Uterus (tissue), 4 donors: Measurements from ENCODE around the gene CELF4. TPM values are rescaled to one million over a fixed set of nuclear protein-coding genes. Genes with fewer than 3 reads are reported as not detected.

Source experiments
- DNase-seq, 2 donors: peaks; one replicate each; pipeline ENCODE4 v3.0.0-alpha.2; 2019 to 2020
- H3K27ac ChIP-seq, 2 donors: fragments of 200-600 bp; sonication (generic); 1 replicate in 1 of 2; 2 replicates in 1 of 2; pipeline ENCODE4 v1.5.1; 2016 to 2018
- H3K27me3 ChIP-seq, 2 donors: fragments of 200-600 bp; sonication (generic); one replicate each; pipeline ENCODE4 v1.5.1; 2018 to 2019; ENCODE audit warnings: control low read depth in 1 of 2
- H3K36me3 ChIP-seq, 2 donors: fragments of 200-600 bp; sonication (generic); one replicate each; pipeline ENCODE4 v1.5.1; 2019; ENCODE audit warnings: control low read depth in 1 of 2
- H3K4me1 ChIP-seq, 2 donors: fragments of 200-600 bp; sonication (generic); one replicate each; pipeline ENCODE4 v1.5.1; 2018 to 2019; ENCODE audit warnings: control low read depth in 1 of 2
- H3K4me3 ChIP-seq, 2 donors: fragments of 200-600 bp; sonication (generic); 1 replicate in 1 of 2; 2 replicates in 1 of 2; pipeline ENCODE4 v1.5.1; 2018 to 2019; ENCODE audit warnings: mild to moderate bottlenecking in 1 of 2
- H3K9me3 ChIP-seq, 2 donors: fragments of 200-600 bp; sonication (generic); one replicate each; pipeline ENCODE4 v1.5.1; 2019; ENCODE audit warnings: control low read depth in 1 of 2
- CTCF ChIP-seq, 4 experiments: fragments of 200-600 bp in 2 of 4; fragments of 450-650 bp in 2 of 4; sonication (generic) in 2 of 4; IDR thresholded peaks; one replicate each; pipeline ENCODE4 v1.5.1; 2016 to 2019; ENCODE audit warnings: antibody characterized with exemption in 4 of 4, mild to moderate bottlenecking in 2 of 4, moderate library complexity in 1 of 4
- POLR2A ChIP-seq, 2 donors: fragments of 450-650 bp; IDR thresholded peaks; one replicate each; pipeline ENCODE4 v1.6.1; 2016; ENCODE audit warnings: antibody characterized with exemption in 2 of 2, mild to moderate bottlenecking in 1 of 2, moderate library complexity in 1 of 2
- intact Hi-C: fragments of 100-400 bp; cut with DNase I; formaldehyde crosslinking; loops from one replicate; pipeline ENCODE4 v1.15.1; 2023; ENCODE audit warnings: low total_unique reads
- total RNA-seq, 4 donors: library from RNA; depleted of rRNA in 3 of 4; stranded (reverse); fragments of >200 nt in 3 of 4; gene quantifications; one replicate each; pipeline versions ENCODE4 v1.1.0 to v1.2.4, GENCODE V29; 2014 to 2023
- donor health status: DM: yes; HTN: yes; CAD: no.

The CELF4 gene
- total RNA-seq, 4 donors from 2014 or later: 0.18 to 1.7 TPM; not detected in 2

DNA sequence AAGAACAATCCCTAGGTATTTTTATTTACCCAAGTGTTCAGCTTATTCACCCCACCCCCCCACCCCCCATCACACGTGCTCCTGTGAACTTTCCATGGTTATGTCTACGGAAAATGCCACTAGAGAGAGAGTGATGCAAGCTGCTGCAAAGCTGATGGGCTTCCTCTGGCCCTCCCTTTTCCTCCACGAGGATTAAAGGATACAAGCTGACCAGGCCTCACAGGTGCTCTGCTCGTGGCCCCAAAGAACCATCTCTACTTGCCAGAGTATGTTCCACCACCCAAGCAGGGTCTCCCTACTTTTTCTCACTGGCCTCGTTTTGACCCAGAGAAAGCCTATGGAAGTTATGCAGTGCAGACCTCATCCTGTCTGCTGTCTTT is 342.6 kb downstream of the CELF4 start:
- no peaks in the 10 kb centered on the region for H3K9me3 ChIP-seq
- no peak for TF ChIP-seq POLR2A (IDR thresholded peaks at IDR 0.05)
- TF ChIP-seq CTCF (IDR thresholded peaks at IDR 0.05): no peak
- intact Hi-C loops: no loop called here
- no peaks in the 10 kb centered on the region for H3K36me3 ChIP-seq
- no peak overlapping the region for H3K4me3 ChIP-seq
- no peak overlapping the region for H3K27ac ChIP-seq
- no peak for DNase-seq
- no peaks in the 10 kb centered on the region for H3K4me1 ChIP-seq
- no peaks in the 10 kb centered on the region for H3K27me3 ChIP-seq

DNA sequence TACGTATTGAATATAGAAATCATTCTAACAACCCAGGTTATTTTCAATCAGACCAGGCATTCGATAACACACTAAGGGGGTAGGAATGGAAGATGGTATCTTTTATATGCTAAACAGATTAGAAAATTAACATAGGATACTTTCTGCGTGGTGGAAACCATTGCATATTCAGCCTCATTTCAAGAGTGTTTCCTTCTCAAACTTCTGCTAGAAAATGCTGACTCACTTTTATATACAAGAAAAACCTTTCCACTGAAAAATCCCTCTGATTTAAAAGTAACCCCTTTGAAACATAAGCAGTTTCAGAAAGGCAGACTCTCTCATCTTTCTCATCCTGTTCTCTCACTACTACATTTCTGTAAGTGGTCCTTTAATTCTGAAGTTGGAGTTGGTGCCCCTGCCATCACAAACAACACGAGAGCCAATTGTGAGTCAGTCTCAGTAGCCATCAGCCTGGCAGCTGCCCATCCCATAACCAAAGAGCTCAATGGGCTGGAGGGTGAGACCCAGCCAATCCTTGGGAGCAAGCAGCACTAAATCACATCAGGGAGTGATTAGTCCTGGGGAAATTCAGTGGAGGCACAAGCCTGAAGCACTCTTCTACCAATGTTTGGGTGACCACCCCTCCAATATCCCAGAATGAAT is 343.1 kb downstream of the CELF4 start:
- Histone ChIP-seq H3K27ac (no peak overlapping the region), H3K9me3 (no peaks in the 10 kb centered on the region), H3K27me3 (no peaks in the 10 kb centered on the region), H3K4me3 (no peak overlapping the region), H3K36me3 (no peaks in the 10 kb centered on the region), H3K4me1 (no peaks in the 10 kb centered on the region)
- no peak for DNase-seq
- intact Hi-C loops: no loop called here
- TF ChIP-seq CTCF (IDR thresholded peaks at IDR 0.05) (no peak), POLR2A (IDR thresholded peaks at IDR 0.05) (no peak)

DNA sequence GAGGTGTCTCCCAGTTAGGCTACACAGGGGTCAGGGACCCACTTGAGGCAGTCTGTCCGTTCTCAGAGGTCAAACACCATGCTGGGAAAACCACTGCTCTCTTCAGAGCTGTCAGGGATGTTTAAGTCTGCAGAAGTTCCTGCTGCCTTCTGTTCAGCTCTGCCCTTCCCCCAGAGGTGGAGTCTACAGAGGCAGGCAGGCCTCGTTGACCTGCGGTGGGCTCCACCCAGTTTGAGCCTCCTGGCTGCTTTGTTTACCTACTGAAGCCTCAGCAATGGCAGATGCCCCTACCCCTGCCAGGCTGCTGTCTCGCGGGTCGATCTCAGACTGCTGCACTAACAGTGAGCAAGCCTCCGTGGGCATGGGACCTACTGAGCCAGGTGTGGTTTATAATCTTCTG is 346.3 kb downstream of the CELF4 start:
- Histone ChIP-seq H3K9me3 (no peaks in the 10 kb centered on the region), H3K4me3 (no peak overlapping the region), H3K4me1 (no peaks in the 10 kb centered on the region), H3K27ac (no peak overlapping the region), H3K36me3 (no peaks in the 10 kb centered on the region), H3K27me3 (no peaks in the 10 kb centered on the region)
- intact Hi-C loops: no loop called here
- TF ChIP-seq POLR2A (IDR thresholded peaks at IDR 0.05) (no peak), CTCF (IDR thresholded peaks at IDR 0.05) (no peak)
- no peak for DNase-seq

- intact Hi-C loops: no loop called here
- Histone ChIP-seq H3K9me3 (no peaks in the 10 kb centered on the region), H3K27me3 (no peaks in the 10 kb centered on the region), H3K4me3 (no peak overlapping the region), H3K36me3 (no peaks in the 10 kb centered on the region), H3K27ac (no peak overlapping the region), H3K4me1 (no peaks in the 10 kb centered on the region)
- no peak for DNase-seq
- TF ChIP-seq POLR2A (IDR thresholded peaks at IDR 0.05): no peak
- no peak for TF ChIP-seq CTCF (IDR thresholded peaks at IDR 0.05)
Measured at GRCh38 chr18:37218022-37218590, 347.5 kb downstream of the CELF4 start.

DNA sequence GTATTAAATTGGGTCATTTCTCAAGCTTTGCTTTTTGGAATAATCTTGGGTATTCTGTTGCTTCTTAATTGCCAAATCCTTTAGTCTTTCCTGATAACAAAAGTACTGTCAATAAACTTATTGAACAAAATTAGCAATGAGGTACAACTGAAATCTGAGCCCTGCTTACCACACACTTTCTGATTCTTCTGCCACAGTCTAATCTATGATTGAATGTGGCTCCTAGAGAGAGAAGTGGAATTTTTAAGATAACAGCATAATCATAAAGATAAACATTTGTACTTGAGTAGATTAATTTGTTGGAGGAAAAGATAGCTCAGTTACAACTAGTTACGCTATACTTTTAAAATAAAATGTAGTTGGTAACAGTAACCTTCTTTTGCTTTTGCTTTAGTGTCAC is 354.8 kb downstream of the CELF4 start:
- Histone ChIP-seq H3K27ac (no peak overlapping the region), H3K4me3 (no peak overlapping the region), H3K9me3 (no peaks in the 10 kb centered on the region), H3K4me1 (no peaks in the 10 kb centered on the region), H3K27me3 (no peaks in the 10 kb centered on the region), H3K36me3 (no peaks in the 10 kb centered on the region)
- no peak for DNase-seq
- intact Hi-C loops: no loop called here
- TF ChIP-seq POLR2A (IDR thresholded peaks at IDR 0.05): no peak
- no peak for TF ChIP-seq CTCF (IDR thresholded peaks at IDR 0.05)
